ENCODE measurements around the gene JADE1.

JADE1 gene

DNA sequence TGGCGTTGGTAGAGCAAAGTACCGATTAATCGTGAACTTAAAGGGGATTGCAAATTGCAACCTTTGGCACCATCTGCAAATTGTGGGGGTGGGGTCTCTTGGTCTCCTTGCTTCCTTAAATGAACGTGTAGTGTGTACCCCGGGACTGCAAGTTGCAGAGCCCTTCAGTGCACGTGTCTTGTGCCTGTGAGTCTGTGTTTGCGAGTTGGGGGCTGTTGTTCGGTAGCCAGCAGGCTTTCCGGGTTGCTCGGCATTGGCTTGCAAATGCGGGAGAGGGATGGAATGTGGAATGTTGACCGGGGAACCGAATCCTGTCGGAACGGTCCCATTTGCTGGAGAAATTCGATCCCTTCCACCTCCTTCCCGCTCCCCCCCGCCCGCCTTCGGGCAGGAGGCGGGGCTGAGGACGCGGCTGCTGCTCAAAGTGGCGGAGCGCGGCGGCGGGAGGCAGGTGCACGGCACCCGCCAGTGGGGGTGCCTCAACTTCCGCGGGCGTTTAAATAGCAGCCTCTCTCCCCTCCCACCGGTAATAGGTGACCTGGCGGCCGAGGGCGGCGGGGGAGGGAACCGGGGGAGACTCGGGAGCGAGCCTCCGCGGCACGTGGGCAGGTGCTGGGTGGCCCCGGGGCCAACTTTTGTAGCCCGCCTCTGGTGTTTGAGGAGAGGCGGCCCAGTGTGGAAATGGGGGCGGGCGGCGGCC lies 1.5 kb downstream of the JADE1 start:
- DNase-seq, result peak; percentile 70

DNA sequence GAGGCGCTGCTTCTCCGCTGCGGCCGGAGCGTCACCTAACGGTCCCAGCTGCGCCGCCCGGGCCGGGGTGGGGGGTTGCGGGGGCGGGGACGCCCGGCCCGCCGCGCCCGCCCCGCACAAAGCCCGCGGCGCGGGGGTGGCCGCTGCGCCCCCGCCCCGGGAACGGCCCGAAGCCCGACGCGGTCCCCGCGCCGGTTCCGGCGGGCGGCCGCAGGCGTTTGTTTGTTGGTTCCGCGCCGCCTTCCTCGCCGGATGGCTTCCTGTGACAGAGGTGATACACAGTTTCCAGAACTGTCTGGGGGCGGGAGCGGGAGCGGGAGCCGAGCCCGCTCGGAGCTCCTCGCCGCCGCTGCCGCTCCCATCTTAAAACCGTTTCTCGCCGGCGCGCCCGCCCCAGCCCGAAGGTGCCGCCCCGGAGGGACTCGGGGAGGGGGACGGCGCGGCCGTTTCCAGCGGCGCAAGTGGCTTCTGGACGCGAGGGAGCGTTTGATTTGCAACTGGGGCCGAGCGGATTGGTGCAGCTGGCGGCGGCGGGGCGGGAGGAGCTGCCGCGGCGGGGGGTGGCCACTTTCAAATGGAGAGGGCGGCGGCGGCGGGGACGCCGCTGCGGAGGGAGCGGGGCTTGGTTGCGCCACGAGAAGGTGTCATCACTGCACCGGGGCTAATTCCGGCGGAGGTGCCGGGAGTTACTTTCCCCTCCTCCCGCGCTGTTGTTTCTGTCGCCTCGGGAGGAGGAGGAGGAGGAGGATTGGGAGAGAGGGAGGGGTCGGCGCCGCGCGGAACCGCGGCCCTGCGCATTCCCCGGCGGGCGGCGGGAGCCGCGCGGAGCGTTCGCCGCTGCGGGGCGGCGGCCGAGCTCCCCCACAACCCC lies 2.3 kb downstream of the JADE1 start:
- peak; percentile 68 for DNase-seq

DNA sequence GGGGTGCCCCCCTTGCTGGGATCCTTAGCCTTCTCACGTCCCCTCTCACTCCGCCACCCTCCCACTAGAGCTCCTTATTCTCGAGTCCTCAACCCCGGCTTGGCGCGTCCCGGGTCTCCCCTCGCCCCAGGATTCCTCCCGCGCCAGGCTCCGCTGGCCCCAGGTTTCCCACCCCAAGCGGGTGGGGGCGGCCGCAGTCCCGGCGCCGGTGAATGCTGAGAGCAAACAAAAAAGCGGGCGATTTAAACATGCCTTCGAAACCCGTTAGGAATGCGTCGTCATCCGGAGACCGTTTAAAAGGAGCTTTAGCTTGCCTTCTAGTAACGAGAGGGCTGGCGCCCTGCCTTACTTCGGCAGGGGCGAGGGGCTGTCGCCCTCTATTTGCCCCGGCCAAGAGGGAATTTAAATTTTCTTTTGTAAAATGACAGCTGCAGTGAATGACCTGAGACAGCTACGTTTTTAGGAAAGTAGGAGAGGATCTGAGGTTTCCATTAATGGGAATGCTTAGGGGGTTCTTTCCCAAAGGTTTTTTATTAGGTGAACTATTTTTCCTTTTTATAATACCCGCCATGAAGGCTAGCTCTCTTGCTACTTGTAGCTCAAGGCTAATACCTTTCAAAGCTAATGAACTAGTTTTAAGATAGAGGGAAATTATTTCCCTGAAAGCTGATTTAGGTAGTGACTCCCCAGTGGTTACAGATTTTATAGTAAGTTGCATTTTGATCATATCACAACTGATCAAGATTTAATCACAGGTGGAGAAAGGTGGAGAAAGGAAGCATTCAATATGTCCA lies 3.1 kb downstream of the JADE1 start:
- DNase-seq, result peak; percentile 14

DNA sequence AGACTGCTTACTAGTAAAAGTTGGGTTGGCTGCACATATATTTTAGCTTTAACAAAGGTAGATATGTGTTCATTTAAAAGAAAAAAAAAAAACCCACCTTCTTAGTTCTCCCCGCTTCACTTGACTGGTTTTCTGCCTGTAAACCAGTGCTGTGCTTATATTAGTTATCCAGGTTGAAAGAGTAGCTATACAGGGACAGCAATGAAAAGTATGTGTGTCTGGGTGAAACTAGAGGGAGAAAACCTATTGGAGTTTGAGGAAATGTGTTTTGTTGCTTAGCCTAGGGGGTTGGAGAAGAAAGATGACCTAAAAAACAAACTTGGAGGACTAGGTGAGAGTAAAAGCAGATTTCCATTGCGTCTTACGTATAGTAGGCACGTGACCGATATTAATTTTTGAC lies 4.5 kb downstream of the JADE1 start:
- DNase-seq, result no peak

DNA sequence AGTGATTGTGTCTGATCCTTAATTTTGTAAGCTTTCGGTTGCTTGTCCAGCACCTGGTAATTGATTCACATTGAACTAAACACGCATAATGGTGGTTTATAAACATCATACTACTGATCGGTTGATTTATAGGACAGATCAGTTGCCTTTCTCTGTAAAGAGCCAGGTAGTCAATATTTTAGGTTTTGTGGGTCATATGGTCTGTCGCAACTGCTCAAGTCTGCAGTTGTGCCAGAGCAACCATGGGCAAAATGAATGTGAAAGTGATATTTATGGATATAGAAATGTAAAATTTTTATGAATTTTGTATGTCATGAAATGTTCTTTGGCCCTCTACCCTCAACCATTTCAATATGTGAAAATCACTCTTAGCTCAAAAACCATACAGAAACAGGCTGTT lies 8.9 kb downstream of the JADE1 start:
- no peak for DNase-seq

DNA sequence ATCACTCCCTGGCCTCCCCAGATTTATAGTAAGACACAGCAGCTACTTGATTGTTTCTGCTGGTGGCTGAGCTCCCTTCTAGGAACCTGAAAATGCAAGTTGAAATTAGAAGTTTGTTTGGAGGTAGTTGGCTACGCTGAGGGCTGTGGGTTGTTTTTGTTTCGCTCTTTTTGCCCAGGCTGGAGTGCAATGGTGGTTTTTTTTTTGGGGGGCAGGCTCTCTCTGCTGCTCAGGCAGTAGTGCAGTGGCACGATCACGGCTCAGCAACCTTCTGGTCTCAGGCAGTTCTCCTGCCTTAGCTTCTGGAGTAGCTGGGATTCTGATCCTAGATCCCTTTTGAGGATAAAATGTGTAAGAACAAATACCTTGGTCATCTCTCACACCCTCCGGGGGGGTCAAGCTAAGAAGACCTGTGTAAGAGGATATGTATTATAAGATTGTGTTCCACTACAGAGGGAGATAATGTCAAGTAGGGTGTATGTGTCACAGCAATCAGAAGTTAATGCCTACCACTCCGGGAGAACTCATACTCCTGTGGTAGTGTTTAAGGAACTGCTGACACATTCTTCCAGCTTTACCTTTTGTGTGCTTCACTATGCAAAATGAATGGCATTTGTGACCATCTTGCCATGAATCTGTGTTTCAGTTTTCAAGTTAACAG lies 9.7 kb downstream of the JADE1 start:
- DNase-seq, result no peak

DNA sequence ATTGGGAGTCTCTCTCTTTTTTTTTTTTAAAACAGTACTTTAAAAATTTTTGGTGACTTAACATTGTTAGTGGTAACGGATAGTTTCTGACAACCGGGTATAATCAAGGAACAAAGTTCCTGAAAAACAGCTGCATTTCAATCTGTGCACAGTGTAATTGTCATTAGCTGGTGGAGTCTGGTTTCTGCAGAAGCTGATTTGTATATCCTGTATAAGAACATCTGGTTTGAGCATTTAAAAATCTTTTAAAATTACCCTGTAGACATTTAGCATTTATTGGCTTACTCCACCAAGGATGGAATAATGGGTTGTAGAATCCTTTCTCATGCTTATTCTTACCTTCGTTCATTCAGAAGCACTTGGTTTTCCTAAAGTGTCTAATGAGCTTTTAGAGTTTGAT lies 11.2 kb downstream of the JADE1 start:
- no peak for DNase-seq

DNA sequence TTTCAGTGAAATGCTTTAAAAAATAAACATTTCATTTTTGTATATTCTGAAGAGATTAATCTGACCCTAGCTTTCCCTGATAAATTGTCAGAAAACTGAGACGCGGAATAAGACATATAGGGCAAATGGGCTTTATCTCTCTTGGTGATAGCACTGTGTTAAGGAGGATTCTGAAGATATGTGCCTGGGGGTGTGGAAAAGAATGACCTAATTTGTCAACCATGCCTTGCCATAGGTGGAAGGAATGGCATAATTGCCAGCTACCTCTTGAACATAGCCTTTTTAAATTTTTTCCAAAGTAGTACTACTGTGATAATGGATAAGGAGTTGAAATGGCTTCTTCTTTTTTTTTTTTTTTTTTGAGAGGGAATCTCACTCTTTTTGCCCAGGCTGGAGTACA lies 11.7 kb downstream of the JADE1 start:
- no peak for DNase-seq

DNA sequence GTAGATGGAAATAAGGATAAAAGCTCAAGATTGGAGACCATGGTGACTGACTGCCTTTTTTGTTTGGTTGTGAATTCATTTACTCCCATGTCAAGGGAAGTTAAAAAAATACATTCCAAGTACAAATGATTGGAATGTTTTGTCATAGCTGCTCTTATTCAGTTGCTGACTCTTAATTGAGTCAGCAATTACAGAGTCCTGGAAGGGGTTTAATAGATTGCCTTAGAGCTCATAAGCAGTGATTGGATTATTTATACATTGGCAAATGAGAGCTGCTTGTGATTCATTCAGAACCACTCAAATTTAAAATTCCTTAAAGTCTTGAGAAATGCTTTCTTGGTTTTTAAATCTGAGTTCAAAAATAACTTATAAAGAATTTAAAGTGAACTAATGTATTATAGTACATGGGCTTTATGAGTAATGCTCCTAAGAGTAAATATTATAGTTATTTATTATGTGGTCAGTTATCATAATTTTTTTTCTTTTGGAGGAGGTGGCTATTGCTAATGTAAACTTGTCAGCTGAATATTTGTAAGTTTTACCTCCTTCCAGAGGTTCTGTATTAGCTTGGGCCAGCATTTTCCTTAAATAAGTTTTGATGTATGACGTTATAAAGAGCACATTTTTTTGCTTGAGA lies 13.6 kb downstream of the JADE1 start:
- no peak for DNase-seq

DNA sequence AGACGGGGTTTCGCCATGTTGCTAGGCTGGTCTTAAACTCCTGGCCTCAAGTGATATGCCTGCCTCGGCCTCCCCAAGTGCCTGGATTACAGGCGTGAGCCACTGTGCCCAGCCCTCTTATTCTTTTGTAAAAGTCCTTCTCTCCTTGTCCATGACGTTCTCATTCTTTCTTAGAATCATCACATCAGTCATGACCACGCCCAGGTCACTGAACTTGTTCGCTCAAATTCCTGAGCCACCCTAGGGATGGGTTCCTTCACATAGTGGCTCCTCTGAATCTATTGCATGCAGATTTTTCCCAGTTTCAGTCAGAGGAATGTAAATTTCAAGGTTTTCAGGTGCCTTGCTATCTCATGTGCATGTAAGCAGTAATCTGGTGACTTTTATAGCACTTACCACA lies 15.7 kb downstream of the JADE1 start:
- no peak for DNase-seq

DNA sequence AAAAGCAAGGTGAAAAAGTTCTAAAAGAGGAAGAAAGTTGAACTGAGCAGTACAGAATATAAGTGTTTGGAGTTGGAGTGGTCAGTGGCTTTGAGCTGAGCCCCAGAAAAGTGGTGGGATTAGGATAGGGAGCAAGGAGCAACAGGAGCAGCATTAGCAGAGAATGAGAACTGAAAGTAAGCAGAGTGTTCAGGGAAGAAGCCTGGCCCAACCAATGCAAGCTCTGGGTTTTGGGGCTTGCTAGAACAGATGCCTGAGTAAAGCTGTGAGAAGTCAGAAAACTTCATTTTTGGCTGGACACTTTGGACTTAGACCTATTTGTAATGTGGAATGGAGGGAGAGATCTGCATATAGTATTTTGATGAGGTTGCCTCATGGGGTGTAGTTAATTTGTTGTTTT lies 17.8 kb downstream of the JADE1 start:
- no peak for DNase-seq

DNA sequence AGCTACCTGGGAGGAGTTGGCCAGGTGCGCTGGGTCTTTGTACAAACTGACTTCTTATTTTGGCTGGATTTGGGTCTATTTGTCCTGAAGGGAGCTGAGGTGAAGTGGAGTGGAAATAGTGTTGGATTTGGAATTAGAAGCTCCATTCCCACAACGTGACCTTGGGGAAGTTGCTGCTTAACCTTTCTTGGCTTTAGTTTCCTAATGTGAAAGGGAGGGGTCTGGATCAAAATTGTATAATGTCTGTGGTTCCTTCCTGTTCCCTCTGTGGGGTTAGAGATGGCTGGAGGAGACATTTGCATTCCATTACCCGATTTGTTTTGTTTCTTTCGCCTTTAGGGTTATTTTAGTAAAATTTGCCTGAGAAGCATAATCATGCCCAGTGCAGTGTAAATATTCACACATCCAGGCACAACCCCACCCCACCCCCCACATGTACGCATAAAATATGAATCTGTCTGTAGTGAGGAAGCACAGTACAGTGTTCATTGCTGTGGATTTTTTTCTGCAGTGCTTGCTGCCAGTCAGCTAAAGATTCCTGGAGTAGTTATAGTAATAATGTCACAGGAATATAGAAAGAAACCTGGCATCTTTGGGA lies 21.5 kb downstream of the JADE1 start:
- no peak for DNase-seq

DNA sequence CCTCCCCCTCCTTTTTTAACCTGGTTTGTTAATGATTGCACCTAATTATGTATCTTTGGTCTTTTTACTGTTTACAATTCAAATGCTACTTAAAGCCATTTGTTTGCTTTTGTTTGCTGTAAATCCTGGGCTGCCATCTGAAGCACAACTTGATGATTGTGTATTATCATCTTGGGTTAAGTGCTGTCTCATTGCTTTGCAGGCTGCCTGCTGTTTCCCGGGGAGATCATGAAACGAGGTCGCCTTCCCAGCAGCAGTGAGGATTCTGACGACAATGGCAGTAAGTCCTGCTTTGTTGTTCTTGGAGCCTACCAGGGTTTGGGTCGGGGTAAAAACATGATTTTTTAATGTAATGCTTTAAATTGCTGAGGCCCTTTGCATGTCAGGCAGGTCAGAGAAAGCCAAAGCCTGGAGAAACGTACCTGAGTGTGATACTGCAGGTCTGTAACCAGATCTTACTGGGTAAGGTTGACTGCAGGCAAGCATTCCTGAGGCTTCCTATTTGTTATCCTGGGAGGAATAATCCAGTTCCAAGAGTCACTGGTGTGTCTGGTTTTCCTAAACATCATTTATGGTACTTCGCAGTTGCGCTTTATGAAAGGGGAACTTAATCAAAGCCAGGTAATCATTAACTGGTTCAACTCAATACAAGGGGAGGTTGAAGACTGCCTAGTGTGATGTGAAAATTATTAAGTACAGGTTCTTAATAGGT lies 22.2 kb downstream of the JADE1 start:
- DNase-seq, result peak; percentile 10

DNA sequence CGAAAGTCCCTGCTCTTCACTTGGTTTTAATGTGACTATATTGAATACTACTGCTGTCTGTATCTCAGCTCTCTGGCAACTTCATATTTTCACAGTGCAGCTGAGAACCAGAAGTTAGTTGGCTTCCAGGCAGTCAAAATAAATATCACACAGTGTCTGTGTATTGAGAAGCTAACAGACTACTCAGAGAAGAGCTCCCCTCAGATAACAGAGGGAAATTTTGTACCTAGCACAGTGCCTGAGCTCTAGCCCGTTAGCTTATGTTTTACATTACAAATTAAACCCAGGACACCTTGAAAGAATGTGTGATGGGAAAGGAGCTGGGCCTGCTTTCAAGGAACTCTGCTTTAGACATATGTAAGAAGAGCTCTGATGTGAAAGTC lies 22.7 kb downstream of the JADE1 start:
- DNase-seq, result no peak

DNA sequence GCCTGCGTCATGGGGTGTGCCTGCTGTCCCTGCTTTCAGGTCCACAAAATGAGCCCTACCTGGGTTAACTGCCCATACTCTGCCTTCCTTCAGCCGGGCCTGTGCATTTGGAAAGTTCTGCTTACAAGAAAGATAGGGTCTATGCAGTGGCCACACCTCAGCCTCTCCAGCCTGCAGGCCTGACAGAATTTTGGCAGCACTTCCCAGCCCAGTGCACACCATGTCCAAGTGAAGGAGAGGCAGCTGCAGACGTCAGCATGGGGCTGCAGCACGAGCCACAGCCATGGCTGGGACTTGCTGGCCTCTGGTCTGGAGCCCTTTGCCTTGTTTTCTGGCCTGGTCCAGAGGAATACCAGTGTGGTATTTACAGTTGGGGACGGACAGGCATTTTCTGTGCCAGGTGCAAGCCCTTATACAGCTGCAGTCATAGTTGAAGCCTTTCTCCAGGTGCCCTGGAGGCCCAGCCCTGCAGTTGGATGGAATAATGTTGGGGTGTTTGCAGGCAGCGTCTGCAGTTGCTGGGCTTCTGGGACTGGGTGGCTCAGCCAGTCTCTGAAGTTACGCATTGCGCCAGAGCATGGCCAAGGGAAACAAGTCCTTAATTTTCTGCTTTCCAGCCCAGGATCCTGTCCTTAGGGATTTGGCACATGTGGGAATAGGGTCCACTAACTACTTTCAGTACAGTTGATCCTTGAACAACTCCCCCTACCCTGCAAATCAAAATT lies 26.2 kb downstream of the JADE1 start:
- DNase-seq, result no peak

DNA sequence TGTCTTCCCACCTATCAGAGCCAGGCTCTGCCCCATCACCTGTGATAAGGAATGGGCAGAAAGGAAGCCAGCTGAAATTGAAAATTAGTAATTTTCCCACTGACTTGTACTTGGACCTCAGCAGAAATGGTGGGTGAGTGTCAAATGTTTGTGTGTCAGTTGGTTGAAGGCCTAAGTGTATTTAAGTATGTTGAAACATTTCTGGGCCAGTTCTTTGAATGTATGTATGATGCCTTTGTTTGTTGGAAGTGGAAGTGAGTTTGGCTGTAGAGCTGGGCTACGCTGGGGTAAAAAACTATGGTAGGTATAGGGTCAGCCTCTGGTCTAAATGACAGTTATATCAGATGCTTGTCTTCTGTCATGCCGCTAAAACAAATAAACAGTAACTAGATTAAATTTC lies 27.7 kb downstream of the JADE1 start:
- DNase-seq, result no peak

DNA sequence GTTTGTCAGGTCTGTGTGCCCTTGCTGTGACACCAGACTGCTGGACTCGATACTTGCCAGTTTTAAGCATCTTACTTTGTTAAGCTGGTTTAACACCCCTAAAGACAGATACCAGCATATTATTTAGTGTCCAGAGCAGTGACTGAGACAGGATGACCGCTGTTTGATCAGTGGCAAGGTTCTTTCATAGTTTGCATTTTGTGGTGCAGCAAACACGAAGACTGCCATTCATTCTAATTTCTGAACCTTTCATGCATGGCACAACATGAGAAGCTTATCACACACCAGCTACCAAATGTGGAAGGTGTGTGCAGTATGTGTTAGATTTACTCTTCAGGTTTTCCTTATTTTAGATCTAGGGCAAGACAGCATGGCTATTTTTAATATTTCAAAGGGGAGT lies 28.2 kb downstream of the JADE1 start:
- DNase-seq, result no peak

DNA sequence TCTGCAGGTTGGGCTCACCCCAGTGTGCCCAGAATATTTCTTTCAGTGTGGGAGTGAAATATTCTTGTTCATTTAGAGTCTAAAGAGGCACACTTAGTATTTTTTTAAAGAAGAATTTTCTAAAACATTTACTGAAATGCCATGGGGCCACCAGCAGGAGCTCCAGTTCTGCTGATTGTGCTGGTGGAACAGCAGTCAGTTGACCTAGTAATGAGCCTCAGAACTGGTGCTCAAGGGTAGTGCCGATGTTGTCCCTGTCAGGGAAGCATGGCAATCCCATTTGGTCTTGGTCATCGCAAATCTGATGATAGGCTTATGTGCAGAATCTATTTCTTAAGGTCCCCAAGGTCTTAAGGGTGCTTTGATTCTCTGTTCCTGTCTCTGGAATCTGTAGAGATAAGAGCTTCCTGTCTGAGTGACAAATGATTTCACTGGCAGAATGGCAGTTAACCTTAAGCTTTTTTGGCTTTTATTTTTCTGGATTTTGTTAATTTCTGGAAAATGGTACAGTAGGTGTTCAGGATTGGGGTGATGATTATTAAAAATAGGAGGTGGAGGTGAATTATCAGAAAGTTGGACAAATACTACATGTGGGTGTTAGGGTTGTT lies 31.3 kb downstream of the JADE1 start:
- no peak for DNase-seq

DNA sequence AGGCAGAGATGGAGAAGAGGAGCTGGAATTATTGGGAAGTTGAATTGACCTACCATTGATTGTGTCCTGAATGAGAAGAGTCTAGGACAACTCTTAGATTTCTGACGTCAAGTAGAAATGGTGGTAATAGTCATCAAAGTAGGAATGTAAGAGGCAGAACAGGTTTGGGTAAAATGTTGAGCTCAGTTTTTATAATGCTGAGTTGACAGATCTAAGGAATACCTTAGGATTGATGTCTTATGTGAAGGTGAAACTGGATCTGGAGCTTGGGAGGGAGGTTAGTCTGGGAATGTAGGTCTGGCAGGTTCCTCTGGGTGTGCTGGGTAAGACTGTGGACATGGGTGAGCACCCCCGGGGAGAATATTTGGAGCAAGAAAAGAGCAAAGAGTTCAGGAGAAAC lies 31.9 kb downstream of the JADE1 start:
- no peak for DNase-seq

DNA sequence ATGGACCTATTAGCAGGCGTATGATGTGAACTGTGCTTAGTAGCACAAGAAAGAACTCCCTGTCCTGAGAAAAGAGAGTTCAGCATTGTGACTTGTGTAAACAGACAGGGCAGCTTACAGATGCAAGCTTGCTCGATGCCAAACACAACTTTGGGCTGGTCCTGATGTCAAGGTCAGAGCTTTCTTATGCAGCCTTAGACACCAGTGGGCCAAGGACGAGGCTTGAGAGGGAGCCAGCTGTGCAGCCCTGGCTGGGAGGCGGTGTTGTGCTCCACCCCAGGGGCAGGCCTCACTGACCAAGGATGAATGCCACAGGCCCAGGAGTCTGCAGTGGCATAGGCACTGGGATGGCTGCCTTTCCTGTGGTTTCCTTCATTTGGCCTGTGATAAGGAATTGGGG lies 35.4 kb downstream of the JADE1 start:
- no peak for DNase-seq

All from NCI-H774 (cell line).